Astrocyte (in vitro differentiated cells and primary cell): Measurements from ENCODE around the gene TCF19. TPM values are rescaled to one million over a fixed set of nuclear protein-coding genes. Genes with fewer than 3 reads are reported as not detected.

Source experiments
- DNase-seq: peaks from one replicate; pipeline ENCODE4 v3.0.0-alpha.2; 2010; ENCODE audit warnings: low read depth
- FAIRE-seq: peaks from 2 replicates; lab custom pipeline; 2011; peaks lifted over from hg19 to GRCh38; lab: Jason Lieb, UNC
- H2AFZ ChIP-seq: 2 replicates; pipeline ENCODE4 v1.6.0; 2012; ENCODE audit warnings: low read depth, low read length, inconsistent platforms
- H3K27ac ChIP-seq: 2 replicates; pipeline ENCODE4 v1.5.1; 2011; ENCODE audit warnings: low read depth, low read length, inconsistent platforms
- H3K27me3 ChIP-seq: 2 replicates; pipeline ENCODE4 v1.6.0; 2011; ENCODE audit warnings: low read length, inconsistent platforms; ENCODE audit not compliant: insufficient read depth
- H3K36me3 ChIP-seq: 2 replicates; pipeline ENCODE4 v1.5.1; 2011; ENCODE audit warnings: low read length, inconsistent platforms; ENCODE audit not compliant: insufficient read depth
- H3K4me1 ChIP-seq: 2 replicates; pipeline ENCODE4 v1.5.1; 2011; ENCODE audit warnings: low read length, inconsistent platforms; ENCODE audit not compliant: insufficient read depth
- H3K4me2 ChIP-seq: 2 replicates; pipeline ENCODE4 v1.6.0; 2012; ENCODE audit warnings: low read length, inconsistent platforms
- H3K4me3 ChIP-seq: 2 replicates; pipeline ENCODE4 v1.5.1; 2011; ENCODE audit warnings: low read depth, mild to moderate bottlenecking, low read length, inconsistent platforms; ENCODE audit not compliant: insufficient read depth
- H3K79me2 ChIP-seq: 2 replicates; pipeline ENCODE4 v1.6.0; 2012; ENCODE audit warnings: mild to moderate bottlenecking, low read length, inconsistent platforms; ENCODE audit not compliant: insufficient read depth
- H3K9ac ChIP-seq: 2 replicates; pipeline ENCODE4 v1.6.0; 2012; ENCODE audit warnings: mild to moderate bottlenecking, low read length, inconsistent platforms
- H3K9me3 ChIP-seq: 2 replicates; pipeline ENCODE4 v1.5.1; 2012; ENCODE audit warnings: low read depth, mild to moderate bottlenecking, low read length, inconsistent platforms; ENCODE audit not compliant: insufficient read depth
- H4K20me1 ChIP-seq: 2 replicates; pipeline ENCODE4 v1.6.0; 2012; ENCODE audit warnings: low read length, inconsistent platforms; ENCODE audit not compliant: insufficient read depth
- H3K27ac Mint-ChIP-seq: one replicate; pipeline ENCODE4 v1.8.0; 2021; ENCODE audit warnings: mild to moderate bottlenecking, mixed read lengths; ENCODE audit not compliant: unreplicated experiment
- H3K27me3 Mint-ChIP-seq: one replicate; pipeline ENCODE4 v1.8.0; 2021; ENCODE audit warnings: low read depth, mixed read lengths; ENCODE audit not compliant: unreplicated experiment
- H3K36me3 Mint-ChIP-seq: one replicate; pipeline ENCODE4 v1.8.0; 2021; ENCODE audit warnings: low read depth, mixed read lengths; ENCODE audit not compliant: unreplicated experiment
- H3K4me1 Mint-ChIP-seq: one replicate; pipeline ENCODE4 v1.8.0; 2021; ENCODE audit warnings: low read depth, mixed read lengths; ENCODE audit not compliant: unreplicated experiment
- H3K4me3 Mint-ChIP-seq: one replicate; pipeline ENCODE4 v1.8.0; 2021; ENCODE audit warnings: mild to moderate bottlenecking, moderate library complexity, mixed read lengths; ENCODE audit not compliant: unreplicated experiment
- H3K9me3 Mint-ChIP-seq: one replicate; pipeline ENCODE4 v1.8.0; 2021; ENCODE audit warnings: mild to moderate bottlenecking, mixed read lengths; ENCODE audit not compliant: unreplicated experiment
- EZH2 ChIP-seq: IDR thresholded peaks from 2 replicates; pipeline ENCODE4 v1.6.1; 2012; ENCODE audit warnings: mild to moderate bottlenecking, low read length, inconsistent platforms; ENCODE audit not compliant: insufficient read depth
- total RNA-seq: library from RNA; stranded (reverse); gene quantifications from 2 replicates; pipeline ENCODE4 v1.2.1, GENCODE V29; 2021
- TF ChIP-seq, protein P1 (sequence below): IDR thresholded peaks from 2 replicates; pipeline ENCODE4 v1.5.1; 2011; ENCODE audit warnings: low read depth, mild to moderate bottlenecking, inconsistent platforms, low read length, moderate library complexity; ENCODE audit not compliant: insufficient read depth

The TCF19 gene
- total RNA-seq, 1 donor from 2014 or later: 2.5 TPM

DNA sequence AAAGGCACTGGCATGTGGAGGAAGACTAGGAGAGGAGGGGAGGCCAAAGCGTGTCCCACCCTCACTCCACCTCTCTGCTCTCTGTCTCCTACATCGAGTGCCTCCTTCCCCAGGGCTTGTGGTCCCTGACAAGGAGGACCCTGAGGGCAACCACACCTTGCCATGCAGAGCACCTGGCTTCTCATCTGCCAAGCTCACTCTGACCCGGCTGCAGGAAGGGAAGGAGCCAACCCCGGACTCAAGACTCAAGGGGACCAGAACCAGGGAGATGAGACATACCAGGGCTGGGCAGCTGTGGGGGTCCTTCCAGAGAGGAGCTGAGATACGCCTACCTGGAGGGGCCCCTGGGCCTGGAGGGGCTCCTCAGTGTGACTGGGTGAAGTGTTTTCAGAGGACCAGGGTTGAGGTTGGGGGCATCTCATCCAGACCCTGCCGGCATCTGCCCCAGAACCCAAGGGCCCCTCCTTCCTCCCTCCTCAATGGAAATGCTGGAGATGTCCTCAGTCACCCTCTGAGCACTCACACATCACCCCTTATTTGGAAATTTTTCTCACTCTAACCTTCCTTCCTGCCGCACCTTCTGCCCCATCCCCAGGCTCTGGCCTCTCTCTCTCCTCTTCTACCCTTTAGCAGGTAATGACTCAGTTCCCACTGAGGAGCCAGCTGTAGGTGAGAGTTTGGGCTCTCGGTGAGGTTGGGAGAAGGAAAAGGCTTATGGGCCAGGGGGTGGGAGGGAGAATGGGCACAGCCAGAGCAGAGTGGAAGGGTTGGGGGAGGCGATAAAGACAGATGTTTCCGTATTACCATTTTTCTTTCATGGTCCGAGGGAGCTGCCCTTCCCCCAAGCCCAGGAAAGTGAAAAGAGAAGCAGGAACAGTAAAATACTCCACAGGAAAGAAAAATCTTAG lies 44.1 kb downstream of the TCF19 start:
- no peaks in the 10 kb centered on the region for H3K27me3 ChIP-seq
- H3K4me2 ChIP-seq: no peak overlapping the region
- DNase-seq (no peak), FAIRE-seq (no peak)
- peak overlapping the region; percentile 96 for H3K27ac Mint-ChIP-seq
- H4K20me1 ChIP-seq: no peaks in the 10 kb centered on the region
- H3K79me2 ChIP-seq: no peaks in the 10 kb centered on the region
- H3K36me3 Mint-ChIP-seq: peaks cover 2% of the 10 kb centered on the region
- H2AFZ ChIP-seq: no peak overlapping the region
- no peaks in the 10 kb centered on the region for H3K9me3 Mint-ChIP-seq
- no peaks in the 10 kb centered on the region for H3K27me3 Mint-ChIP-seq
- peaks cover 25% of the 10 kb centered on the region for H3K4me1 Mint-ChIP-seq
- no peaks in the 10 kb centered on the region for H3K36me3 ChIP-seq
- no peak overlapping the region for H3K4me3 Mint-ChIP-seq
- H3K9ac ChIP-seq: no peak overlapping the region
- H3K9me3 ChIP-seq: no peaks in the 10 kb centered on the region
- no peak overlapping the region for H3K4me3 ChIP-seq
- H3K27ac ChIP-seq: no peak overlapping the region
- TF ChIP-seq, protein P1, sequence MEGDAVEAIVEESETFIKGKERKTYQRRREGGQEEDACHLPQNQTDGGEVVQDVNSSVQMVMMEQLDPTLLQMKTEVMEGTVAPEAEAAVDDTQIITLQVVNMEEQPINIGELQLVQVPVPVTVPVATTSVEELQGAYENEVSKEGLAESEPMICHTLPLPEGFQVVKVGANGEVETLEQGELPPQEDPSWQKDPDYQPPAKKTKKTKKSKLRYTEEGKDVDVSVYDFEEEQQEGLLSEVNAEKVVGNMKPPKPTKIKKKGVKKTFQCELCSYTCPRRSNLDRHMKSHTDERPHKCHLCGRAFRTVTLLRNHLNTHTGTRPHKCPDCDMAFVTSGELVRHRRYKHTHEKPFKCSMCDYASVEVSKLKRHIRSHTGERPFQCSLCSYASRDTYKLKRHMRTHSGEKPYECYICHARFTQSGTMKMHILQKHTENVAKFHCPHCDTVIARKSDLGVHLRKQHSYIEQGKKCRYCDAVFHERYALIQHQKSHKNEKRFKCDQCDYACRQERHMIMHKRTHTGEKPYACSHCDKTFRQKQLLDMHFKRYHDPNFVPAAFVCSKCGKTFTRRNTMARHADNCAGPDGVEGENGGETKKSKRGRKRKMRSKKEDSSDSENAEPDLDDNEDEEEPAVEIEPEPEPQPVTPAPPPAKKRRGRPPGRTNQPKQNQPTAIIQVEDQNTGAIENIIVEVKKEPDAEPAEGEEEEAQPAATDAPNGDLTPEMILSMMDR: no peak
- no peaks in the 10 kb centered on the region for H3K4me1 ChIP-seq

DNA sequence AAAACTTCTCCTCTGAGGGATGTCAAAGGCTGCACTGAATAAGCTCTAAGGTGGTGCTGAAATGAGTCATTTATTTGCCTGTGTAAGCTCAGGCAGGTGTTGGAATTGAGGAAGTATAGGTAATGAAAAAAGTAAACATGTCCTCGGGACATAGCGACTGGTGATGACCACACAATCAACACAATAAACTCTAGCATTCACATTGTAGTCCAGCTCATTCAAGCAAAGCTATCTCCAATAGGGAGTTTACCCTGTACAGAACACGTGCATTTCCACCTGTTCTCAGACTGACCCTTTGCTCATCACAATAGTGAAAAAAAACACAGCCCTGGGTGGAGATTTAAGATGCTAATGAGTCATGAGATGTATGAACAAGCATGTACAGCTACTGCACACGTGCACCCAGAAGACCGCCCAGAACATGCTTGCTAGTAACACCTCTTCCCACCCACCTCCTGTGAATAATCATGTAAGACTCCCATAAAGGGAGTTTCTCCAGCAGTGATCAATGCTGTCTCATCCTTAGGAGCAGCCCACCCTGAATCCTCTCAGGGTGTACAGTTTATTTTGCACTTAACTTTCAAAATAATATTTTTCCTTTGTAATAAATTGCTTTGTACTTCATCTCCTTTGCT lies 45.1 kb downstream of the TCF19 start:
- H3K4me3 Mint-ChIP-seq: peak overlapping the region; percentile 82
- Histone ChIP-seq H3K36me3 (no peaks in the 10 kb centered on the region), H3K9ac (peak overlapping the region; percentile 65), H3K4me2 (peak overlapping the region; percentile 92), H2AFZ (no peak overlapping the region), H3K27me3 (no peaks in the 10 kb centered on the region), H3K9me3 (no peaks in the 10 kb centered on the region), H3K79me2 (no peaks in the 10 kb centered on the region), H4K20me1 (no peaks in the 10 kb centered on the region), H3K4me1 (no peaks in the 10 kb centered on the region), H3K4me3 (peak overlapping the region; percentile 64), H3K27ac (peak overlapping the region; percentile 59)
- no peaks in the 10 kb centered on the region for H3K9me3 Mint-ChIP-seq
- peaks cover 25% of the 10 kb centered on the region for H3K4me1 Mint-ChIP-seq
- DNase-seq: peak; percentile 71
- no peak for FAIRE-seq
- H3K27ac Mint-ChIP-seq: peak overlapping the region; percentile 96
- H3K27me3 Mint-ChIP-seq: no peaks in the 10 kb centered on the region
- peaks cover 2% of the 10 kb centered on the region for H3K36me3 Mint-ChIP-seq
- TF ChIP-seq, protein P1: no peak
- TF ChIP-seq EZH2: no peak
